Prostate gland (tissue), 2 donors: ENCODE measurements around the gene SMIM36.

Source experiments
- CTCF ChIP-seq, 4 experiments: fragments of 200-600 bp in 2 of 4; fragments of 450-650 bp in 2 of 4; sonication (generic) in 2 of 4; IDR thresholded peaks; 1 replicate in 3 of 4; 2 replicates in 1 of 4; pipeline ENCODE4 v1.5.1; 2016 to 2019; ENCODE audit warnings: antibody characterized with exemption in 4 of 4, mild to moderate bottlenecking in 2 of 4, moderate library complexity in 2 of 4
- POLR2A ChIP-seq: fragments of 450-650 bp; IDR thresholded peaks from one replicate; pipeline ENCODE4 v1.6.1; 2016; ENCODE audit warnings: antibody characterized with exemption, mild to moderate bottlenecking
- POLR2AphosphoS5 ChIP-seq: sonication (generic); formaldehyde crosslinking; IDR thresholded peaks from one replicate; pipeline ENCODE4 v1.6.1; 2017; ENCODE audit warnings: antibody characterized with exemption

GRCh38 chr17:55462234-55462633, 49.0 kb downstream of the SMIM36 start:
- TF ChIP-seq CTCF (IDR thresholded peaks at IDR 0.05): no peak
- no peak for TF ChIP-seq POLR2AphosphoS5
- no peak for TF ChIP-seq POLR2A
